ENCODE measurements around the gene SGCD. TPM values are rescaled to one million over a fixed set of nuclear protein-coding genes. Genes with fewer than 3 reads are reported as not detected.

Gene SGCD
- total RNA-seq, 1 donor from 2014 or later: 6.0 TPM

- Histone ChIP-seq H3K4me1 (no peaks in the 10 kb centered on the region), H3K27me3 (ENCODE audit: low read depth) (no peaks in the 10 kb centered on the region), H3K9me3 (no peaks in the 10 kb centered on the region), H3K27ac (no peak overlapping the region), H3K4me3 (no peak overlapping the region), H3K36me3 (no peaks in the 10 kb centered on the region)
- TF ChIP-seq CTCF (IDR thresholded peaks at IDR 0.05): no peak
- ATAC-seq: no peak
- intact Hi-C loops (cut with DNase I): no loop called here
- no peak for DNase-seq
Observed at GRCh38 chr5:156451505-156451904, 124.5 kb downstream of the SGCD start.

GRCh38 chr5:156456857-156457256, 129.9 kb downstream of the SGCD start:
- Histone ChIP-seq H3K27ac (no peak overlapping the region), H3K4me3 (no peak overlapping the region), H3K9me3 (no peaks in the 10 kb centered on the region), H3K27me3 (ENCODE audit: low read depth) (no peaks in the 10 kb centered on the region), H3K36me3 (no peaks in the 10 kb centered on the region), H3K4me1 (no peaks in the 10 kb centered on the region)
- intact Hi-C loops (cut with DNase I): no loop called here
- DNase-seq (no peak), ATAC-seq (no peak)
- no peak for TF ChIP-seq CTCF (IDR thresholded peaks at IDR 0.05)

GRCh38 chr5:156459812-156460385, 132.9 kb downstream of the SGCD start:
- H3K4me1 ChIP-seq: no peaks in the 10 kb centered on the region
- DNase-seq (no peak), ATAC-seq (no peak)
- H3K4me3 ChIP-seq: no peak overlapping the region
- no peaks in the 10 kb centered on the region for H3K9me3 ChIP-seq
- no peak for TF ChIP-seq CTCF (IDR thresholded peaks at IDR 0.05)
- no peaks in the 10 kb centered on the region for H3K36me3 ChIP-seq
- intact Hi-C loops (cut with DNase I): no loop called here
- H3K27me3 ChIP-seq (ENCODE audit: low read depth): no peaks in the 10 kb centered on the region
- no peak overlapping the region for H3K27ac ChIP-seq

- H3K27ac ChIP-seq: no peak overlapping the region
- DNase-seq (no peak), ATAC-seq (no peak)
- no peaks in the 10 kb centered on the region for H3K9me3 ChIP-seq
- no peaks in the 10 kb centered on the region for H3K4me1 ChIP-seq
- no peaks in the 10 kb centered on the region for H3K36me3 ChIP-seq
- no peak for TF ChIP-seq CTCF (IDR thresholded peaks at IDR 0.05)
- H3K27me3 ChIP-seq (ENCODE audit: low read depth): no peaks in the 10 kb centered on the region
- intact Hi-C loops (cut with DNase I): no loop called here
- H3K4me3 ChIP-seq: no peak overlapping the region
Observed at GRCh38 chr5:156460471-156460870, 133.5 kb downstream of the SGCD start.

GRCh38 chr5:156466871-156467270, 139.9 kb downstream of the SGCD start:
- no peaks in the 10 kb centered on the region for H3K27me3 ChIP-seq (ENCODE audit: low read depth)
- no peaks in the 10 kb centered on the region for H3K4me1 ChIP-seq
- no peaks in the 10 kb centered on the region for H3K36me3 ChIP-seq
- DNase-seq (no peak), ATAC-seq (no peak)
- no peak overlapping the region for H3K4me3 ChIP-seq
- no peak for TF ChIP-seq CTCF (IDR thresholded peaks at IDR 0.05)
- H3K27ac ChIP-seq: no peak overlapping the region
- intact Hi-C loops (cut with DNase I): no loop called here
- no peaks in the 10 kb centered on the region for H3K9me3 ChIP-seq

- H3K36me3 ChIP-seq: no peaks in the 10 kb centered on the region
- TF ChIP-seq CTCF (IDR thresholded peaks at IDR 0.05): no peak
- ATAC-seq: no peak
- no peak overlapping the region for H3K4me3 ChIP-seq
- intact Hi-C loops (cut with DNase I): no loop called here
- DNase-seq: no peak
- H3K4me1 ChIP-seq: no peaks in the 10 kb centered on the region
- H3K9me3 ChIP-seq: no peaks in the 10 kb centered on the region
- no peak overlapping the region for H3K27ac ChIP-seq
- no peaks in the 10 kb centered on the region for H3K27me3 ChIP-seq (ENCODE audit: low read depth)
Observed at GRCh38 chr5:156469636-156470035, 142.7 kb downstream of the SGCD start.
